GM23338 (cell line): ENCODE results near the gene PCSK2. TPM values are rescaled to one million over a fixed set of nuclear protein-coding genes. Genes with fewer than 3 reads are reported as not detected.

Experiments used
- ATAC-seq: fragments of 200-7000 bp; cut with Tn5 transposase; 3 replicates; pipeline ENCODE4 v1.9.1; 2020
- DNase-seq: peaks from one replicate; pipeline ENCODE4 v3.0.0-alpha.2; 2015; ENCODE audit warnings: low spot score
- H2AFZ ChIP-seq: fragments of 200-600 bp; sonication (generic); 2 replicates; pipeline ENCODE4 v1.8.0; 2016; ENCODE audit warnings: antibody characterized with exemption, mild to moderate bottlenecking, moderate library complexity
- H3F3A ChIP-seq: fragments of 200-600 bp; sonication (generic); replicated peaks from 2 replicates; pipeline ENCODE4 v1.8.0; 2017; ENCODE audit warnings: antibody characterized with exemption, mixed run types, low read depth
- H3K27ac ChIP-seq: fragments of 200-600 bp; sonication (generic); 2 replicates; pipeline ENCODE4 v1.6.1; 2016; ENCODE audit warnings: low read depth
- H3K27me3 ChIP-seq: fragments of 200-600 bp; sonication (generic); 2 replicates; pipeline ENCODE4 v1.8.0; 2016; ENCODE audit warnings: mild to moderate bottlenecking, mixed run types, moderate library complexity; ENCODE audit not compliant: insufficient read depth
- H3K36me3 ChIP-seq: fragments of 200-600 bp; sonication (generic); 2 replicates; pipeline ENCODE4 v1.8.0; 2016; ENCODE audit warnings: mild to moderate bottlenecking; ENCODE audit not compliant: insufficient read depth
- H3K4me1 ChIP-seq: fragments of 200-600 bp; sonication (generic); 2 replicates; pipeline ENCODE4 v1.8.0; 2016; ENCODE audit warnings: mild to moderate bottlenecking, moderate library complexity; ENCODE audit not compliant: insufficient read depth
- H3K4me2 ChIP-seq: fragments of 200-600 bp; sonication (generic); 2 replicates; pipeline ENCODE4 v1.7.1; 2017; ENCODE audit warnings: mixed run types
- H3K4me3 ChIP-seq: fragments of 200-600 bp; sonication (generic); 2 replicates; pipeline ENCODE4 v1.6.1; 2016; ENCODE audit warnings: mixed run types
- H3K79me2 ChIP-seq: fragments of 200-600 bp; sonication (generic); replicated peaks from 2 replicates; pipeline ENCODE4 v1.8.0; 2017; ENCODE audit warnings: mild to moderate bottlenecking; ENCODE audit not compliant: insufficient read depth
- H3K9me2 ChIP-seq: fragments of 200-600 bp; sonication (generic); 2 replicates; pipeline ENCODE4 v1.8.0; 2017; ENCODE audit not compliant: insufficient read depth
- H4K20me1 ChIP-seq: fragments of 200-600 bp; sonication (generic); replicated peaks from 2 replicates; pipeline ENCODE4 v1.8.0; 2017; ENCODE audit warnings: mild to moderate bottlenecking; ENCODE audit not compliant: insufficient read depth
- H3K27ac Mint-ChIP-seq: 2 replicates; pipeline ENCODE4 v1.8.0; 2020; ENCODE audit warnings: inconsistent platforms, mild to moderate bottlenecking, moderate library complexity, mixed read lengths
- H3K27me3 Mint-ChIP-seq: 3 replicates; pipeline ENCODE4 v1.8.0; 2022; ENCODE audit warnings: low read depth, mild to moderate bottlenecking, moderate library complexity, mixed read lengths, inconsistent platforms; ENCODE audit not compliant: insufficient read depth, poor library complexity
- H3K36me3 Mint-ChIP-seq: 3 replicates; pipeline ENCODE4 v1.8.0; 2021; ENCODE audit warnings: low read depth, mild to moderate bottlenecking, inconsistent platforms, moderate library complexity, mixed read lengths
- H3K4me1 Mint-ChIP-seq: 3 replicates; pipeline ENCODE4 v1.8.0; 2020; ENCODE audit warnings: mild to moderate bottlenecking, inconsistent platforms, mixed read lengths
- H3K4me3 Mint-ChIP-seq: 3 replicates; pipeline ENCODE4 v1.8.0; 2021; ENCODE audit warnings: moderate library complexity, mild to moderate bottlenecking, inconsistent platforms, mixed read lengths
- H3K9me3 Mint-ChIP-seq: 3 replicates; pipeline ENCODE4 v1.8.0; 2020; ENCODE audit warnings: moderate library complexity, mild to moderate bottlenecking, inconsistent platforms, mixed read lengths
- CREB1 ChIP-seq: fragments of 250-450 bp; sonication (Bioruptor Pico); IDR thresholded peaks from 2 replicates; pipeline ENCODE4 v1.5.0; 2020; ENCODE audit warnings: low read depth, mild to moderate bottlenecking, moderate library complexity
- EZH2 ChIP-seq: fragments of 200-600 bp; sonication (generic); IDR thresholded peaks from one replicate; pipeline ENCODE4 v1.8.0; 2017; ENCODE audit warnings: antibody characterized with exemption, mild to moderate bottlenecking, low read depth; ENCODE audit not compliant: unreplicated experiment
- EZH2phosphoT487 ChIP-seq: fragments of 200-600 bp; sonication (generic); IDR thresholded peaks from one replicate; pipeline ENCODE4 v1.8.1; 2018; ENCODE audit warnings: antibody characterized with exemption; ENCODE audit not compliant: unreplicated experiment
- JUNB ChIP-seq: IDR thresholded peaks from one replicate; pipeline ENCODE4 v1.6.1; 2016; ENCODE audit warnings: antibody characterized with exemption; ENCODE audit not compliant: unreplicated experiment
- NANOG ChIP-seq: IDR thresholded peaks from 2 replicates; pipeline ENCODE4 v1.6.1; 2016; ENCODE audit warnings: antibody characterized with exemption, borderline replicate concordance
- POLR2AphosphoS5 ChIP-seq: IDR thresholded peaks from 2 replicates; pipeline ENCODE4 v1.6.1; 2016; ENCODE audit warnings: antibody characterized with exemption, low read depth
- STAT1 ChIP-seq: IDR thresholded peaks from one replicate; pipeline ENCODE4 v1.6.1; 2016; ENCODE audit warnings: antibody characterized with exemption; ENCODE audit not compliant: unreplicated experiment
- ZNF114 ChIP-seq: fragments of 250-450 bp; sonication (Bioruptor Pico); IDR thresholded peaks from 2 replicates; pipeline ENCODE4 v1.5.0; 2020; ENCODE audit warnings: mild to moderate bottlenecking, moderate library complexity
- ZNF331 ChIP-seq: fragments of 250-450 bp; sonication (Bioruptor Pico); IDR thresholded peaks from 2 replicates; pipeline ENCODE4 v1.5.0; 2020; ENCODE audit warnings: low read depth, mild to moderate bottlenecking, moderate library complexity
- polyA plus RNA-seq: library from polyadenylated mRNA; unstranded; fragments of >200 nt; fragmentation: Nextera tagmentation; extraction: Ambion mirVana; gene quantifications from 2 replicates; pipeline ENCODE4 v1.2.1, GENCODE V29; 2016
- total RNA-seq: library from RNA; depleted of rRNA; stranded (reverse); fragments of >200 nt; shearing (Covaris generic); gene quantifications from 2 replicates; pipeline ENCODE4 v1.2.3, GENCODE V29; 2014
- TF ChIP-seq, protein P1 (sequence below), 2 experiments: fragments of 200-600 bp in 1 of 2; sonication (generic) in 1 of 2; conservative IDR thresholded peaks; 2 replicates each; pipeline versions ENCODE4 v1.5.1 to v1.6.1; 2016 to 2017; ENCODE audit warnings: antibody characterized with exemption in 2 of 2, low read depth in 2 of 2, mild to moderate bottlenecking in 2 of 2, moderate library complexity in 1 of 2
- TF ChIP-seq, protein P2 (sequence below): IDR thresholded peaks from 2 replicates; pipeline ENCODE4 v1.6.1; 2016; ENCODE audit warnings: antibody characterized with exemption
- TF ChIP-seq, protein P3 (sequence below): IDR thresholded peaks from one replicate; pipeline ENCODE4 v1.6.1; 2018; ENCODE audit warnings: antibody characterized with exemption; ENCODE audit not compliant: unreplicated experiment
- TF ChIP-seq, protein P4 (sequence below): fragments of 250-450 bp; sonication (Bioruptor Pico); IDR thresholded peaks from 2 replicates; pipeline ENCODE4 v1.5.0; 2020; ENCODE audit warnings: mild to moderate bottlenecking, moderate library complexity

Gene PCSK2
- total and polyA plus RNA-seq, 2 experiments from 2014 or later: 0.37 to 1.1 TPM

DNA sequence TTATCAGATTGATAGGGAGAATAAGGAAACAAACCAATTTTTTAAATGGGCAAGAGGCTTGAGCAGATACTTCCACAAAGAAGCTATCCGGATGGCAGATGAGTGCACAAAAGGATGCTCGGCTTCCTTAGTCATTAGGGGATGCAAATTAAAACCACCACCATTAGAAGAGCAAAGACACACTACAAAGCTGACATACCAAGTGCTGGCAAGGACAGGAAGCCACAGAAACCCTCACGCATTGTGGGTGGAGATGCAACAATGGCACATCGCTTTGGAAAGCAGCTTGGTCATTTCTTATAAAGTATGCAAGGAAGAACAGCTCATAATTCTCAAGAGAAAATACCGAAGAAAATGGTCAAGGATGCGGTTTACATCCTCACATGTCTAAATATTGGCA, 284.6 kb downstream of the PCSK2 start:
- Mint-ChIP-seq H3K4me3 (no peak overlapping the region), H3K36me3 (no peaks in the 10 kb centered on the region), H3K4me1 (peaks cover 2% of the 10 kb centered on the region; the same call in 1 of the 3 replicates), H3K27ac (no peak overlapping the region), H3K27me3 (peaks cover 4% of the 10 kb centered on the region), H3K9me3 (no peaks in the 10 kb centered on the region)
- Histone ChIP-seq H2AFZ (no peak overlapping the region), H3K4me3 (no peak overlapping the region), H3K79me2 (no peaks in the 10 kb centered on the region), H3K36me3 (no peaks in the 10 kb centered on the region), H3K4me1 (no peaks in the 10 kb centered on the region), H3K9me2 (no peaks in the 10 kb centered on the region), H3K27me3 (no peaks in the 10 kb centered on the region), H3K4me2 (no peak overlapping the region), H3K27ac (no peak overlapping the region), H4K20me1 (no peaks in the 10 kb centered on the region), H3F3A (no peaks in the 10 kb centered on the region)
- DNase-seq: no peak
- no peak for TF ChIP-seq EZH2phosphoT487
- TF ChIP-seq, protein P1, sequence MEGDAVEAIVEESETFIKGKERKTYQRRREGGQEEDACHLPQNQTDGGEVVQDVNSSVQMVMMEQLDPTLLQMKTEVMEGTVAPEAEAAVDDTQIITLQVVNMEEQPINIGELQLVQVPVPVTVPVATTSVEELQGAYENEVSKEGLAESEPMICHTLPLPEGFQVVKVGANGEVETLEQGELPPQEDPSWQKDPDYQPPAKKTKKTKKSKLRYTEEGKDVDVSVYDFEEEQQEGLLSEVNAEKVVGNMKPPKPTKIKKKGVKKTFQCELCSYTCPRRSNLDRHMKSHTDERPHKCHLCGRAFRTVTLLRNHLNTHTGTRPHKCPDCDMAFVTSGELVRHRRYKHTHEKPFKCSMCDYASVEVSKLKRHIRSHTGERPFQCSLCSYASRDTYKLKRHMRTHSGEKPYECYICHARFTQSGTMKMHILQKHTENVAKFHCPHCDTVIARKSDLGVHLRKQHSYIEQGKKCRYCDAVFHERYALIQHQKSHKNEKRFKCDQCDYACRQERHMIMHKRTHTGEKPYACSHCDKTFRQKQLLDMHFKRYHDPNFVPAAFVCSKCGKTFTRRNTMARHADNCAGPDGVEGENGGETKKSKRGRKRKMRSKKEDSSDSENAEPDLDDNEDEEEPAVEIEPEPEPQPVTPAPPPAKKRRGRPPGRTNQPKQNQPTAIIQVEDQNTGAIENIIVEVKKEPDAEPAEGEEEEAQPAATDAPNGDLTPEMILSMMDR (conservative IDR thresholded peaks at IDR 0.05; ENCODE audit: low read depth in 2 of 2): no peak
- TF ChIP-seq NANOG: no peak
- TF ChIP-seq ZNF331: no peak
- no peak for TF ChIP-seq POLR2AphosphoS5
- no peak for TF ChIP-seq CREB1
- TF ChIP-seq EZH2: no peak
- TF ChIP-seq, protein P2, sequence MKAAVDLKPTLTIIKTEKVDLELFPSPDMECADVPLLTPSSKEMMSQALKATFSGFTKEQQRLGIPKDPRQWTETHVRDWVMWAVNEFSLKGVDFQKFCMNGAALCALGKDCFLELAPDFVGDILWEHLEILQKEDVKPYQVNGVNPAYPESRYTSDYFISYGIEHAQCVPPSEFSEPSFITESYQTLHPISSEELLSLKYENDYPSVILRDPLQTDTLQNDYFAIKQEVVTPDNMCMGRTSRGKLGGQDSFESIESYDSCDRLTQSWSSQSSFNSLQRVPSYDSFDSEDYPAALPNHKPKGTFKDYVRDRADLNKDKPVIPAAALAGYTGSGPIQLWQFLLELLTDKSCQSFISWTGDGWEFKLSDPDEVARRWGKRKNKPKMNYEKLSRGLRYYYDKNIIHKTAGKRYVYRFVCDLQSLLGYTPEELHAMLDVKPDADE: no peak
- TF ChIP-seq, protein P3, sequence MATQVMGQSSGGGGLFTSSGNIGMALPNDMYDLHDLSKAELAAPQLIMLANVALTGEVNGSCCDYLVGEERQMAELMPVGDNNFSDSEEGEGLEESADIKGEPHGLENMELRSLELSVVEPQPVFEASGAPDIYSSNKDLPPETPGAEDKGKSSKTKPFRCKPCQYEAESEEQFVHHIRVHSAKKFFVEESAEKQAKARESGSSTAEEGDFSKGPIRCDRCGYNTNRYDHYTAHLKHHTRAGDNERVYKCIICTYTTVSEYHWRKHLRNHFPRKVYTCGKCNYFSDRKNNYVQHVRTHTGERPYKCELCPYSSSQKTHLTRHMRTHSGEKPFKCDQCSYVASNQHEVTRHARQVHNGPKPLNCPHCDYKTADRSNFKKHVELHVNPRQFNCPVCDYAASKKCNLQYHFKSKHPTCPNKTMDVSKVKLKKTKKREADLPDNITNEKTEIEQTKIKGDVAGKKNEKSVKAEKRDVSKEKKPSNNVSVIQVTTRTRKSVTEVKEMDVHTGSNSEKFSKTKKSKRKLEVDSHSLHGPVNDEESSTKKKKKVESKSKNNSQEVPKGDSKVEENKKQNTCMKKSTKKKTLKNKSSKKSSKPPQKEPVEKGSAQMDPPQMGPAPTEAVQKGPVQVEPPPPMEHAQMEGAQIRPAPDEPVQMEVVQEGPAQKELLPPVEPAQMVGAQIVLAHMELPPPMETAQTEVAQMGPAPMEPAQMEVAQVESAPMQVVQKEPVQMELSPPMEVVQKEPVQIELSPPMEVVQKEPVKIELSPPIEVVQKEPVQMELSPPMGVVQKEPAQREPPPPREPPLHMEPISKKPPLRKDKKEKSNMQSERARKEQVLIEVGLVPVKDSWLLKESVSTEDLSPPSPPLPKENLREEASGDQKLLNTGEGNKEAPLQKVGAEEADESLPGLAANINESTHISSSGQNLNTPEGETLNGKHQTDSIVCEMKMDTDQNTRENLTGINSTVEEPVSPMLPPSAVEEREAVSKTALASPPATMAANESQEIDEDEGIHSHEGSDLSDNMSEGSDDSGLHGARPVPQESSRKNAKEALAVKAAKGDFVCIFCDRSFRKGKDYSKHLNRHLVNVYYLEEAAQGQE: no peak
- no peak for TF ChIP-seq JUNB
- TF ChIP-seq, protein P4, sequence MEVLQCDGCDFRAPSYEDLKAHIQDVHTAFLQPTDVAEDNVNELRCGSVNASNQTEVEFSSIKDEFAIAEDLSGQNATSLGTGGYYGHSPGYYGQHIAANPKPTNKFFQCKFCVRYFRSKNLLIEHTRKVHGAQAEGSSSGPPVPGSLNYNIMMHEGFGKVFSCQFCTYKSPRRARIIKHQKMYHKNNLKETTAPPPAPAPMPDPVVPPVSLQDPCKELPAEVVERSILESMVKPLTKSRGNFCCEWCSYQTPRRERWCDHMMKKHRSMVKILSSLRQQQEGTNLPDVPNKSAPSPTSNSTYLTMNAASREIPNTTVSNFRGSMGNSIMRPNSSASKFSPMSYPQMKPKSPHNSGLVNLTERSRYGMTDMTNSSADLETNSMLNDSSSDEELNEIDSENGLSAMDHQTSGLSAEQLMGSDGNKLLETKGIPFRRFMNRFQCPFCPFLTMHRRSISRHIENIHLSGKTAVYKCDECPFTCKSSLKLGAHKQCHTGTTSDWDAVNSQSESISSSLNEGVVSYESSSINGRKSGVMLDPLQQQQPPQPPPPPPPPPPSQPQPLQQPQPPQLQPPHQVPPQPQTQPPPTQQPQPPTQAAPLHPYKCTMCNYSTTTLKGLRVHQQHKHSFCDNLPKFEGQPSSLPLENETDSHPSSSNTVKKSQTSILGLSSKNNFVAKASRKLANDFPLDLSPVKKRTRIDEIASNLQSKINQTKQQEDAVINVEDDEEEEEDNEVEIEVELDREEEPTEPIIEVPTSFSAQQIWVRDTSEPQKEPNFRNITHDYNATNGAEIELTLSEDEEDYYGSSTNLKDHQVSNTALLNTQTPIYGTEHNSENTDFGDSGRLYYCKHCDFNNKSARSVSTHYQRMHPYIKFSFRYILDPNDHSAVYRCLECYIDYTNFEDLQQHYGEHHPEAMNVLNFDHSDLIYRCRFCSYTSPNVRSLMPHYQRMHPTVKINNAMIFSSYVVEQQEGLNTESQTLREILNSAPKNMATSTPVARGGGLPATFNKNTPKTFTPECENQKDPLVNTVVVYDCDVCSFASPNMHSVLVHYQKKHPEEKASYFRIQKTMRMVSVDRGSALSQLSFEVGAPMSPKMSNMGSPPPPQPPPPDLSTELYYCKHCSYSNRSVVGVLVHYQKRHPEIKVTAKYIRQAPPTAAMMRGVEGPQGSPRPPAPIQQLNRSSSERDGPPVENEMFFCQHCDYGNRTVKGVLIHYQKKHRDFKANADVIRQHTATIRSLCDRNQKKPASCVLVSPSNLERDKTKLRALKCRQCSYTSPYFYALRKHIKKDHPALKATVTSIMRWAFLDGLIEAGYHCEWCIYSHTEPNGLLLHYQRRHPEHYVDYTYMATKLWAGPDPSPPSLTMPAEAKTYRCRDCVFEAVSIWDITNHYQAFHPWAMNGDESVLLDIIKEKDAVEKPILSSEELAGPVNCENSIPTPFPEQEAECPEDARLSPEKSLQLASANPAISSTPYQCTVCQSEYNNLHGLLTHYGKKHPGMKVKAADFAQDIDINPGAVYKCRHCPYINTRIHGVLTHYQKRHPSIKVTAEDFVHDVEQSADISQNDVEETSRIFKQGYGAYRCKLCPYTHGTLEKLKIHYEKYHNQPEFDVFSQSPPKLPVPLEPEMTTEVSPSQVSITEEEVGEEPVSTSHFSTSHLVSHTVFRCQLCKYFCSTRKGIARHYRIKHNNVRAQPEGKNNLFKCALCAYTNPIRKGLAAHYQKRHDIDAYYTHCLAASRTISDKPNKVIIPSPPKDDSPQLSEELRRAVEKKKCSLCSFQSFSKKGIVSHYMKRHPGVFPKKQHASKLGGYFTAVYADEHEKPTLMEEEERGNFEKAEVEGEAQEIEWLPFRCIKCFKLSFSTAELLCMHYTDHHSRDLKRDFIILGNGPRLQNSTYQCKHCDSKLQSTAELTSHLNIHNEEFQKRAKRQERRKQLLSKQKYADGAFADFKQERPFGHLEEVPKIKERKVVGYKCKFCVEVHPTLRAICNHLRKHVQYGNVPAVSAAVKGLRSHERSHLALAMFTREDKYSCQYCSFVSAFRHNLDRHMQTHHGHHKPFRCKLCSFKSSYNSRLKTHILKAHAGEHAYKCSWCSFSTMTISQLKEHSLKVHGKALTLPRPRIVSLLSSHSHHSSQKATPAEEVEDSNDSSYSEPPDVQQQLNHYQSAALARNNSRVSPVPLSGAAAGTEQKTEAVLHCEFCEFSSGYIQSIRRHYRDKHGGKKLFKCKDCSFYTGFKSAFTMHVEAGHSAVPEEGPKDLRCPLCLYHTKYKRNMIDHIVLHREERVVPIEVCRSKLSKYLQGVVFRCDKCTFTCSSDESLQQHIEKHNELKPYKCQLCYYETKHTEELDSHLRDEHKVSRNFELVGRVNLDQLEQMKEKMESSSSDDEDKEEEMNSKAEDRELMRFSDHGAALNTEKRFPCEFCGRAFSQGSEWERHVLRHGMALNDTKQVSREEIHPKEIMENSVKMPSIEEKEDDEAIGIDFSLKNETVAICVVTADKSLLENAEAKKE: no peak
- no peak for TF ChIP-seq ZNF114 (CRISPR knock-in tag)
- TF ChIP-seq STAT1: no peak
- no peak for ATAC-seq
